ENCODE measurements around the gene TXNDC11.

DNA sequence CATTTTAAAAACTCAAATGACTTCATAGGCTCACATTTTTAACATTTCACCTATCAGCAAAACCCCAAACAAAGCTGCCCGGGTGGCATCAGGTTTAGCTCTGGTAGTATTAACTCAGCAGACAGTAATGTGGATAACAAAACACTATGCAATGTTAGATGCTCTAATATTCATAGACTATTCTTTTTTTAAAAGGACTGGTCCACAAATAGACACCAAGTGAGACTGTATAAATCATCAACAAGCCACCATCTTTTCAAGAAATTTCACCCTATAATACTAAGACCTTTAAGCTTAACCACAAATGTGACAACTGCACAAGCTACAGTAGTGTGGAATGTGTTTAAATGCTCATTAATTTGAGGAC is 54.2 kb downstream of the TXNDC11 start:
- no peak for TF ChIP-seq ZNF384 (IDR thresholded peaks at IDR 0.05; ENCODE audit: borderline replicate concordance, low read depth, low read length)
- no peak for TF ChIP-seq EZH2 (IDR thresholded peaks at IDR 0.05; ENCODE audit: borderline replicate concordance, control insufficient read depth, low read depth, low read length)
- no peak for TF ChIP-seq POLR2AphosphoS5 (IDR thresholded peaks at IDR 0.05; ENCODE audit: low read length)
- TF ChIP-seq, protein P1, sequence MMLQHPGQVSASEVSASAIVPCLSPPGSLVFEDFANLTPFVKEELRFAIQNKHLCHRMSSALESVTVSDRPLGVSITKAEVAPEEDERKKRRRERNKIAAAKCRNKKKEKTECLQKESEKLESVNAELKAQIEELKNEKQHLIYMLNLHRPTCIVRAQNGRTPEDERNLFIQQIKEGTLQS (IDR thresholded peaks at IDR 0.05; ENCODE audit: borderline replicate concordance, extremely low read depth, low read depth, low read length), result no peak
- TF ChIP-seq, protein P2, sequence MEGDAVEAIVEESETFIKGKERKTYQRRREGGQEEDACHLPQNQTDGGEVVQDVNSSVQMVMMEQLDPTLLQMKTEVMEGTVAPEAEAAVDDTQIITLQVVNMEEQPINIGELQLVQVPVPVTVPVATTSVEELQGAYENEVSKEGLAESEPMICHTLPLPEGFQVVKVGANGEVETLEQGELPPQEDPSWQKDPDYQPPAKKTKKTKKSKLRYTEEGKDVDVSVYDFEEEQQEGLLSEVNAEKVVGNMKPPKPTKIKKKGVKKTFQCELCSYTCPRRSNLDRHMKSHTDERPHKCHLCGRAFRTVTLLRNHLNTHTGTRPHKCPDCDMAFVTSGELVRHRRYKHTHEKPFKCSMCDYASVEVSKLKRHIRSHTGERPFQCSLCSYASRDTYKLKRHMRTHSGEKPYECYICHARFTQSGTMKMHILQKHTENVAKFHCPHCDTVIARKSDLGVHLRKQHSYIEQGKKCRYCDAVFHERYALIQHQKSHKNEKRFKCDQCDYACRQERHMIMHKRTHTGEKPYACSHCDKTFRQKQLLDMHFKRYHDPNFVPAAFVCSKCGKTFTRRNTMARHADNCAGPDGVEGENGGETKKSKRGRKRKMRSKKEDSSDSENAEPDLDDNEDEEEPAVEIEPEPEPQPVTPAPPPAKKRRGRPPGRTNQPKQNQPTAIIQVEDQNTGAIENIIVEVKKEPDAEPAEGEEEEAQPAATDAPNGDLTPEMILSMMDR (IDR thresholded peaks at IDR 0.05 in 2 of 3, conservative IDR thresholded peaks at IDR 0.05 in 1 of 3; ENCODE audit: control insufficient read depth in 2 of 3, extremely low read depth in 1 of 3, insufficient read depth in 1 of 3, low read depth in 3 of 3, low read length in 3 of 3), result no peak
- no peak for TF ChIP-seq NFYB (IDR thresholded peaks at IDR 0.05; ENCODE audit: insufficient read depth, low read depth, low read length)
- TF ChIP-seq POLR2A (IDR thresholded peaks at IDR 0.05; ENCODE audit: low read depth, low read length), result no peak
- TF ChIP-seq SMAD1 (IDR thresholded peaks at IDR 0.05; ENCODE audit: low read depth, partially characterized antibody), result no peak
- no peak for TF ChIP-seq JUND (IDR thresholded peaks at IDR 0.05; ENCODE audit: low read depth, low read length)
- no peak for TF ChIP-seq YY1 (IDR thresholded peaks at IDR 0.05; ENCODE audit: low read depth, low read length)
- TF ChIP-seq NFYA (IDR thresholded peaks at IDR 0.05; ENCODE audit: borderline replicate concordance, low read depth, low read length), result no peak
- no peak for TF ChIP-seq RFX5 (IDR thresholded peaks at IDR 0.05; ENCODE audit: low read depth, low read length)
